A549 (cell line): Measurements from ENCODE around the gene TRMU.

ENCODE experiments used
- CTCF ChIP-seq: fragments of >200 bp; sonication (Bioruptor Twin); formaldehyde crosslinking; IDR thresholded peaks from 3 replicates; pipeline ENCODE4 v1.5.1; 2016
- EP300 ChIP-seq, 2 experiments: fragments of >200 bp; sonication (Bioruptor Twin); formaldehyde crosslinking; IDR thresholded peaks; 2 replicates in 1 of 2; 3 replicates in 1 of 2; pipeline ENCODE4 v1.6.1; 2016 to 2017
- PHF8 ChIP-seq: fragments of 200-600 bp; sonication (generic); IDR thresholded peaks from 2 replicates; pipeline ENCODE4 v1.6.1; 2016; ENCODE audit warnings: low read depth, mild to moderate bottlenecking, antibody characterized with exemption, moderate library complexity, borderline replicate concordance

- TF ChIP-seq CTCF (no peak), EP300 (IDR thresholded peaks at IDR 0.05) (no peak), PHF8 (no peak)
These were observed 9.3 kb upstream of the TRMU start for GRCh38 chr22:46326066-46326680.
